Right renal cortex interstitium (tissue), 3 donors: ENCODE results near the gene KCNH6. TPM values are rescaled to one million over a fixed set of nuclear protein-coding genes. Genes with fewer than 3 reads are reported as not detected.

ENCODE experiments used
- DNase-seq, 3 donors: peaks; one replicate each; pipeline ENCODE4 v3.0.0-alpha.2; 2013; ENCODE audit warnings: low read depth in 3 of 3, low spot score in 2 of 3
- polyA plus RNA-seq, 3 donors: library from polyadenylated mRNA; unstranded; fragments of 120-200 nt; gene quantifications; one replicate each; pipeline ENCODE4 v1.2.1, GENCODE V29; 2013; ENCODE audit not compliant: insufficient read length in 3 of 3

KCNH6 gene
- polyA plus RNA-seq, 3 donors, result 1.3 to 2.0 (median 1.7) TPM

DNA sequence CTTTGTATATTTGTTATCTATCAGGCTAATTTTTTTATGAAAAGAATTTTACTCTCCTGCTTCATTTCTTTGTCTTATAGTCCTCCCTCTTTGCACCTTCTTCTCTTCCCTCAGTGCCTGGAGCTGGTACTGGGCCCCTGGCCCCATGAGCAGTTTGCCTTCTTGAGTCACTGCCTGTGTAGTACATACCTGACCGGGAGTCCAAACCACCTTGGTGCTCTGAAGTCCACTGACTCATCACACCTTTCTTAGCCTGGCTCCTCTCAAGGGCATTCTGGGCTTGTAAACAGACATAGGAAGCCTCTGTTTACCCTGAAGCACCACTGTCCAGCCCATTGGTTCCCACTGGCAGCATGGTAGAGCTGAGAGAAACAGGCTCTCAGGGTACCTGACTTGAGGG is 66.5 kb downstream of the KCNH6 start:
- no peak for DNase-seq

DNA sequence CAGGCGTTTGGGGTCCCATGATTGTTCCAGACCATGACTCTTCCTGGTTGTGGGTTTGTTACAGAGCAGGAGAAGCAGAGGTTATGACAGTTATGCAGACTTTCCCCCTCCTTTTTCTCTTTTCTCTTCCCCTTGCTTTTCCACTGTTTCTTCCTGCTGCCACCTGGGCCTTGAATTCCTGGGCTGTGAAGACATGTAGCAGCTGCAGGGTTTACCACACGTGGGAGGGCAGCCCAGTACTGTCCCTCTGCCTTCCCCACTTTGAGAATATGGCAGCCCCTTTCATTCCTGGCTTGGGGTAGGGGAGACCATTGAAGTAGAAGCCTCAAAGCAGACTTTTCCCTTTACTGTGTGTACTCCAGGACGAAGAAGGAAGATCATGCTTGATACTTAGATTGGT is 69.6 kb downstream of the KCNH6 start:
- DNase-seq, result no peak

DNA sequence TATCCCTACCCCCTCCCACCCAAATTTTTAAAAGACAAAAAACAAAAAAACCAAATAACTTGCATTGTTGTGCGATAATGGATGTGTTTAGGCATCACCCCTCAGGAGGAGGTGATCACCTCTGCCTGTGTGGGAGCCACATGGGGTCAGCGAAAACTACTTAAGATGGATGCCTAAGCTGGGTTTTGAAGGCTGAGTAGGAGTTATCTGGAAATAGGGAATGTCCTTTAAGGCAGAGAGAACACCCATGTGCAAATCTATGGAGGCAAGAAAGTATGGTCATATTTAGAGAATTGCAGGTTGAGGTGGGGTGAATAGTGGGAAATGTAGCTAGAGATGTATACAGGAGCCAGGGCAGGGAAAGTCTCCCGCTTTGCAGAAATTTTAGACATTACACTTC is 72.0 kb downstream of the KCNH6 start:
- DNase-seq, result no peak

Other genes starting within 250 kb of the KCNH6 start
- 10 to 100 TPM; 21.2 to 28.3 (median 26.6) TPM for gene CYB561, start 77.1 kb upstream of the KCNH6 start, polyA plus RNA-seq
- gene ACE, start 46.3 kb upstream of the KCNH6 start, polyA plus RNA-seq, result 10 to 100 TPM; 12.7 to 15.1 (median 12.7) TPM
- 100 to 1,000 TPM; 107 to 117 (median 112) TPM for gene DCAF7, start 27.1 kb downstream of the KCNH6 start, polyA plus RNA-seq
- 10 to 100 TPM; 27.1 to 28.2 (median 27.7) TPM for gene TACO1, start 77.5 kb downstream of the KCNH6 start, polyA plus RNA-seq
- 10 to 100 TPM; 26.3 to 27.9 (median 27.2) TPM for gene MAP3K3, start 99.1 kb downstream of the KCNH6 start, polyA plus RNA-seq
- gene LIMD2, start 176.8 kb downstream of the KCNH6 start, polyA plus RNA-seq, result 10 to 100 TPM; 21.5 to 23.1 (median 22.3) TPM
- 10 to 100 TPM; 41.0 to 43.9 (median 41.8) TPM for gene STRADA, start 218.4 kb downstream of the KCNH6 start, polyA plus RNA-seq